WERI-Rb-1 (cell line): Measurements from ENCODE around the gene CNTNAP2.

Experiments
- DNase-seq: peaks from one replicate; pipeline ENCODE4 v3.0.0-alpha.2; 2020
- H3K27ac ChIP-seq: fragments of 250-450 bp; sonication (Bioruptor Pico); 2 replicates; pipeline ENCODE4 v1.5.1; 2020; ENCODE audit warnings: mild to moderate bottlenecking, moderate library complexity
- H3K27me3 ChIP-seq: fragments of 250-450 bp; sonication (Bioruptor Pico); 2 replicates; pipeline ENCODE4 v1.5.1; 2021; ENCODE audit warnings: mild to moderate bottlenecking, low read depth, moderate library complexity; ENCODE audit not compliant: insufficient read depth, severe bottlenecking
- H3K36me3 ChIP-seq: fragments of 250-450 bp; sonication (Bioruptor Pico); 2 replicates; pipeline ENCODE4 v1.5.1; 2020; ENCODE audit warnings: mild to moderate bottlenecking, moderate library complexity
- H3K4me3 ChIP-seq: 2 replicates; pipeline ENCODE4 v1.5.1; 2011; ENCODE audit warnings: low read depth, mild to moderate bottlenecking, control low read depth, low read length
- H3K9me3 ChIP-seq: fragments of 250-450 bp; sonication (Bioruptor Pico); 2 replicates; pipeline ENCODE4 v1.5.1; 2021; ENCODE audit warnings: mild to moderate bottlenecking, moderate library complexity; ENCODE audit not compliant: severe bottlenecking
- CTCF ChIP-seq: IDR thresholded peaks from 2 replicates; pipeline ENCODE4 v1.5.1; 2011; ENCODE audit warnings: low read depth, mild to moderate bottlenecking, control low read depth, inconsistent platforms, low read length

The CNTNAP2 gene

DNA sequence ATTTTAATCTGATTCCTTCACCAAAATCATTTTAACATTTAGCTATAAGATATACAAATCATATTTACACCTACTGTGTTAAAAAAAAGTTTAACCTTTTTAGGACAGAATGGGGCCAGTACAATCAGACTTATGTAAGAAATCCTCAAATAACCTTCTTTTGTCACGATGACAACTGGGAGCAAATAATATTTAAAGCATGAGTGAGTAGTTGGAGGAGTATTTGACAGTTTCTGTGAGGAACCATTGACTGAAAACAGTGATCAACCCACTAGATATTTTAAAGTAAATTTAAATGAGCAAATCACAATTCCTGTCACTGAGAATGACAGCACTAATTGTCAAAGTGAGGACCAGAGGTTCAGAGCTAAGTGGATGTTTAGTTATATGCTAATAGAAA, 289.1 kb downstream of the CNTNAP2 start:
- Histone ChIP-seq H3K4me3 (no peak overlapping the region), H3K36me3 (no peaks in the 10 kb centered on the region), H3K27me3 (no peaks in the 10 kb centered on the region), H3K27ac (no peak overlapping the region), H3K9me3 (no peaks in the 10 kb centered on the region)
- TF ChIP-seq CTCF: no peak
- no peak for DNase-seq

DNA sequence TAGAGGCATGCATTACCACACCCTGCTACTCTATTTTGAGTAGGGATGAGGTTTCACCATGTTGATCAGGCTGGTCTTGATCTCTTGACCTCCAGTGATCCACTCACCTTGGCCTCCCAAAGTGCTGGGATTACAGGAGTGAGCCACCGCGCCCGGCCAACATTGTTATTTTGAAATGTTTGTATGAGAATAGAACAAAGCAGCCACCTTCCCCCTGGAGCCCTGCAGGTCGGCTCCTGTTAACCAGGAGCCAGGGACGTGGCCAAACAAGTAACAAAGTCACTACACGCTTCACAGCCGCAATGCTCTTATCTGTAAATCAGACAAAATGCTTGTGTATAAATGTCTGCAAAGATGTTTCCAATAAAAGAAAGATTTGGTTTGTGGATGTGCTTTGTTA, 295.4 kb downstream of the CNTNAP2 start:
- H3K27ac ChIP-seq: no peak overlapping the region
- no peak overlapping the region for H3K4me3 ChIP-seq
- no peak for DNase-seq
- H3K36me3 ChIP-seq: no peaks in the 10 kb centered on the region
- no peak for TF ChIP-seq CTCF
- no peaks in the 10 kb centered on the region for H3K27me3 ChIP-seq
- H3K9me3 ChIP-seq: no peaks in the 10 kb centered on the region

DNA sequence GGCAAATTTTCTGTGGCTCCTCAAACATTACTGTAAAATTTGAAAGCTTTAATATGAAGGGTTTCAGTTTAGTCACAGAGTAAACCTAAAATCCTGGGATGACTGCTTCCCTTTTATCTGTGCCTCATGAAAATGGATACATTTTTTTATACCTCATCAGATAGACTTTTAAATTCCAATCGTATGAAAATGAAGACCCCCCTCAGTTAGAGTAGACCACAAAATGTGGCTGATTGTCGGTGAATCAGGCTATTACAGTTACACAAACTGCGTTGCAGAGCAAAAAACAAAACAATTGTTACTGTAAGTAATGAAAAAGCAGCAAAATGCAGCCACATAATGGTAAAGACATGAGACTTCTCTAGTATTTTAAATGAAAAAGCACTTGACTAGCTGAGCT, 296.2 kb downstream of the CNTNAP2 start:
- Histone ChIP-seq H3K27me3 (no peaks in the 10 kb centered on the region), H3K36me3 (no peaks in the 10 kb centered on the region), H3K27ac (no peak overlapping the region), H3K4me3 (no peak overlapping the region), H3K9me3 (no peaks in the 10 kb centered on the region)
- DNase-seq: no peak
- no peak for TF ChIP-seq CTCF

DNA sequence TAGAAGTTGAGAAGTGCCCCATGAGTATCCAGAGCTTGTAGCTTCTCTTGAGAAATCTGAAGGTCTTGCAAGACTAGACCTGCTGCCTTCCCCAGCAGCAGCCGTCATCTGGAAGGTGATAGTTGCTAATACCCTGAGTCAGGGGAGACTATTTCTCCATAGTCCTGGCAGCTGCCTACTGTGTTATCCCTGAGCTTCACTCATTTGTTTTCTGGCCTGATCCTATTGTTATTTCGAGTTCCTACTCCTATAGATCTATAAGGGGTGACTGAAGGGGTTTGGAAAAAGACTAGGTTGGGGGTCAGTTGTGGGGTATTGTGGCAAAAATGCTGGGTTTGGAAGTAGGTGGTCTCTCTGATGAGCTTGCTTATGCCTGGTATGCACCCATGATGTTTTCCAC, 297.8 kb downstream of the CNTNAP2 start:
- no peak for DNase-seq
- Histone ChIP-seq H3K9me3 (no peaks in the 10 kb centered on the region), H3K27me3 (no peaks in the 10 kb centered on the region), H3K27ac (no peak overlapping the region), H3K4me3 (no peak overlapping the region), H3K36me3 (no peaks in the 10 kb centered on the region)
- no peak for TF ChIP-seq CTCF

- no peak for TF ChIP-seq CTCF
- no peaks in the 10 kb centered on the region for H3K27me3 ChIP-seq
- H3K27ac ChIP-seq: no peak overlapping the region
- DNase-seq: no peak
- H3K4me3 ChIP-seq: no peak overlapping the region
- H3K36me3 ChIP-seq: no peaks in the 10 kb centered on the region
- H3K9me3 ChIP-seq: no peaks in the 10 kb centered on the region
Observed at GRCh38 chr7:146414937-146415336, 298.3 kb downstream of the CNTNAP2 start.

DNA sequence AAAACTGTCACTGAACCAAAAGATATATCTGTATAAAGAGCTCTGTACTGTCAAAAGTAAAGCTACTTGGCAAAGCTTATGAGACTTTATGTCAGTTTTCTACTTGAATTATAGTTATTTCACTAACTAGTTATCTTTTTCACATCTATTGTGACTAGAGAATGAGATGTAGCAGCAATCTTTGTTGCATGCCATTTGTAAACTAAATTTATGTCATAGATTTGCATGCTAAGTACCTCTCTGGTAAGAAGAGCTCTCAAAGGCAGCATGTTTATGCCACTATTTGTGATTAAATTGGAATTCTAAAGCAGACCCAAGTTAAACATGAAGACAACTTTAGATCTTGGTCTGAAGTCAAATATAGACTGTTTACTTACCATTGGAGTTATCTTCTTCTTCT, 300.6 kb downstream of the CNTNAP2 start:
- Histone ChIP-seq H3K27ac (no peak overlapping the region), H3K36me3 (no peaks in the 10 kb centered on the region), H3K4me3 (no peak overlapping the region), H3K27me3 (no peaks in the 10 kb centered on the region), H3K9me3 (no peaks in the 10 kb centered on the region)
- TF ChIP-seq CTCF: no peak
- DNase-seq: no peak
